PC-3 (cell line): Measurements from ENCODE around the gene MZT1. TPM values are rescaled to one million over a fixed set of nuclear protein-coding genes. Genes with fewer than 3 reads are reported as not detected.
"Not testable (repeated sequence)": the region's sequence is repeated elsewhere in the genome, so short reads cannot be mapped to it uniquely, and the experiment has no call there.

ENCODE experiments used
- ATAC-seq: fragments of 200-7000 bp; cut with Tn5 transposase; 2 replicates; pipeline ENCODE4 v1.9.1; 2020; ENCODE audit warnings: mild to moderate bottlenecking, moderate library complexity
- BruUV-seq: library from RNA; stranded (reverse); fragments of 400-500 nt; replicated peaks from 2 replicates; lab custom pipeline; 2021; lab: Mats Ljungman, UMichigan
- CTCF ChIA-PET: fragments of 300-600 bp; sonication (Branson Sonifier 250); formaldehyde crosslinking; loops from one replicate; lab custom pipeline; 2022; ENCODE audit warnings: antibody characterized with exemption; lab: Charles Lee
- POLR2A ChIA-PET: fragments of 300-600 bp; sonication (Branson Sonifier 250); formaldehyde crosslinking; loops from one replicate; lab custom pipeline; 2022; ENCODE audit warnings: antibody characterized with exemption; ENCODE audit not compliant: unreplicated experiment; lab: Charles Lee
- DNase-seq: peaks from one replicate; pipeline ENCODE4 v3.0.0-alpha.2; 2015
- H2AFZ ChIP-seq: fragments of 300-600 bp; sonication (generic); 2 replicates; pipeline ENCODE4 v1.6.0; 2016; ENCODE audit warnings: antibody characterized with exemption, low read length
- H3F3A ChIP-seq: fragments of 300-600 bp; sonication (generic); one replicate; pipeline ENCODE4 v1.6.0; 2017; ENCODE audit warnings: antibody characterized with exemption, low read length, control low read depth, mild to moderate bottlenecking; ENCODE audit not compliant: unreplicated experiment
- H3K27ac ChIP-seq: fragments of 300-600 bp; sonication (generic); 2 replicates; pipeline ENCODE4 v1.5.1; 2016; ENCODE audit warnings: mild to moderate bottlenecking, low read length
- H3K27me3 ChIP-seq: fragments of 300-600 bp; sonication (generic); 2 replicates; pipeline ENCODE4 v1.6.1; 2016; ENCODE audit warnings: low read length, mixed read lengths
- H3K36me3 ChIP-seq: fragments of 300-600 bp; sonication (generic); 2 replicates; pipeline ENCODE4 v1.6.1; 2016; ENCODE audit warnings: low read depth, mixed run types, low read length, mixed read lengths
- H3K4me1 ChIP-seq: fragments of 300-600 bp; sonication (generic); 2 replicates; pipeline ENCODE4 v1.5.1; 2016; ENCODE audit warnings: low read length; ENCODE audit not compliant: insufficient read depth
- H3K4me2 ChIP-seq: fragments of 300-600 bp; sonication (generic); 2 replicates; pipeline ENCODE4 v1.6.0; 2016; ENCODE audit warnings: low read length
- H3K4me3 ChIP-seq: fragments of 300-600 bp; sonication (generic); 2 replicates; pipeline ENCODE4 v1.5.1; 2016; ENCODE audit warnings: mild to moderate bottlenecking, low read length, mixed read lengths
- H3K79me2 ChIP-seq: fragments of 300-600 bp; sonication (generic); 2 replicates; pipeline ENCODE4 v1.6.1; 2017; ENCODE audit warnings: low read length, mixed read lengths
- H3K9ac ChIP-seq: fragments of 300-600 bp; sonication (generic); 2 replicates; pipeline ENCODE4 v1.6.0; 2016; ENCODE audit warnings: mild to moderate bottlenecking, low read length
- H3K9me2 ChIP-seq: fragments of 300-600 bp; sonication (generic); replicated peaks from 2 replicates; pipeline ENCODE4 v1.6.1; 2016; ENCODE audit warnings: mixed run types, low read length, mixed read lengths
- H3K9me3 ChIP-seq: fragments of 300-600 bp; sonication (generic); 2 replicates; pipeline ENCODE4 v1.6.1; 2016; ENCODE audit warnings: low read length, mixed read lengths
- H4K20me1 ChIP-seq: fragments of 300-600 bp; sonication (generic); 2 replicates; pipeline ENCODE4 v1.6.1; 2016; ENCODE audit warnings: low read length, mixed read lengths
- EZH2 ChIP-seq: fragments of 300-600 bp; sonication (generic); IDR thresholded peaks from one replicate; pipeline ENCODE4 v1.6.1; 2017; ENCODE audit warnings: antibody characterized with exemption, mild to moderate bottlenecking, low read length; ENCODE audit not compliant: unreplicated experiment
- EZH2phosphoT487 ChIP-seq: fragments of 300-600 bp; sonication (generic); IDR thresholded peaks from 2 replicates; pipeline ENCODE4 v1.6.1; 2018; ENCODE audit warnings: mild to moderate bottlenecking, antibody characterized with exemption, low read length, borderline replicate concordance
- intact Hi-C: fragments of 100-400 bp; cut with micrococcal nuclease; formaldehyde crosslinking; loops from 2 replicates; pipeline ENCODE4 v1.9.0; 2023
- total RNA-seq: library from RNA; depleted of rRNA; stranded (reverse); fragments of >200 nt; gene quantifications from 2 replicates; pipeline ENCODE4 v1.2.3, GENCODE V29; 2014
- TF ChIP-seq, protein P1 (sequence below): fragments of 300-600 bp; sonication (generic); conservative IDR thresholded peaks from 2 replicates; pipeline ENCODE4 v1.5.1; 2017; ENCODE audit warnings: antibody characterized with exemption, low read depth, mild to moderate bottlenecking, low read length

Gene MZT1
- total RNA-seq, 1 experiment from 2014 or later: 17.0 TPM

DNA sequence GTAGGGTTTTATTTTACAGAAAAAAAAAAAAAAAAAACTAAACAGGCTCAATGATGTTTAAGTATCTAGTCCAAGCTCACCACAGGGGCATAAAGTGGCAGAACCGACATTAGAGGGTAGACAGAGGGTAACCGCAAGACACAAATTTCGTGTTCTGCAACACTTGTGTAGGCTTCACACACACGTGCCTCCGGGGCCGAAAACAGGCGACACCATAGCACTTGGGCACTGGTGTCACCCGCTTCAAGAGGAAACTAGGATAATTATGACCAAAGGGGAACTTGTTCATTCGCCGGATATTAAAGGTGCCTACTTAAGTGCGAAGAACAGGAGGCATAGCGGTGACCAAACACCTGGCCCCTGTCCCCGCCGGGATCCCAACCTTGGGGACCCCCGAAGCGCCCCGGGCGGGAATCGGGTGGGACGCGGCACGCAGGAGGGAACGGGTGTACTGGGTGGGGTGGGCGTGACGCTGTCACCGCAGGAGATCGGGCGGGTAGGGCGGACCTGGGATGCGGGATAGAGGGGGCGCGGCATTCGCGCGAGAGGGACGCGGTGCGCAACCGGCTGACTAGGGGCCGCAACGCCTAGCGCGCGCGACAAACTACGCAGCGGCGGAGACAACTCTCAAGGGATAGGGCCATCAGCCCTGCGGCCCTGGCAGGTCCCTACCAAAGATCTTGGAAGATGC is 558 bp downstream of the MZT1 start:
- ATAC-seq (peak; percentile 23), DNase-seq (peak; percentile 6)
- no peaks in the 10 kb centered on the region for H3K27me3 ChIP-seq
- H3F3A ChIP-seq: no peaks in the 10 kb centered on the region
- H3K9me3 ChIP-seq: no peaks in the 10 kb centered on the region
- no peaks in the 10 kb centered on the region for H3K9me2 ChIP-seq
- CTCF ChIA-PET: no interaction called here
- H3K36me3 ChIP-seq: peaks cover 4% of the 10 kb centered on the region
- H3K4me3 ChIP-seq: peak overlapping the region; percentile 95
- H2AFZ ChIP-seq: peak overlapping the region; percentile 93
- peaks cover 8% of the 10 kb centered on the region; the same call in 1 of the 2 replicates for H4K20me1 ChIP-seq
- H3K79me2 ChIP-seq: peaks cover 93% of the 10 kb centered on the region
- TSS peak; percentile 27 for BruUV-seq
- H3K9ac ChIP-seq: peak overlapping the region; percentile 92
- peak overlapping the region; percentile 48 for H3K27ac ChIP-seq
- POLR2A ChIA-PET: no interaction called here
- peak overlapping the region; percentile 92 for H3K4me2 ChIP-seq
- intact Hi-C loops: no loop called here
- TF ChIP-seq EZH2phosphoT487 (no peak), EZH2 (no peak)
- TF ChIP-seq, protein P1, sequence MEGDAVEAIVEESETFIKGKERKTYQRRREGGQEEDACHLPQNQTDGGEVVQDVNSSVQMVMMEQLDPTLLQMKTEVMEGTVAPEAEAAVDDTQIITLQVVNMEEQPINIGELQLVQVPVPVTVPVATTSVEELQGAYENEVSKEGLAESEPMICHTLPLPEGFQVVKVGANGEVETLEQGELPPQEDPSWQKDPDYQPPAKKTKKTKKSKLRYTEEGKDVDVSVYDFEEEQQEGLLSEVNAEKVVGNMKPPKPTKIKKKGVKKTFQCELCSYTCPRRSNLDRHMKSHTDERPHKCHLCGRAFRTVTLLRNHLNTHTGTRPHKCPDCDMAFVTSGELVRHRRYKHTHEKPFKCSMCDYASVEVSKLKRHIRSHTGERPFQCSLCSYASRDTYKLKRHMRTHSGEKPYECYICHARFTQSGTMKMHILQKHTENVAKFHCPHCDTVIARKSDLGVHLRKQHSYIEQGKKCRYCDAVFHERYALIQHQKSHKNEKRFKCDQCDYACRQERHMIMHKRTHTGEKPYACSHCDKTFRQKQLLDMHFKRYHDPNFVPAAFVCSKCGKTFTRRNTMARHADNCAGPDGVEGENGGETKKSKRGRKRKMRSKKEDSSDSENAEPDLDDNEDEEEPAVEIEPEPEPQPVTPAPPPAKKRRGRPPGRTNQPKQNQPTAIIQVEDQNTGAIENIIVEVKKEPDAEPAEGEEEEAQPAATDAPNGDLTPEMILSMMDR: no peak
- peaks cover 8% of the 10 kb centered on the region for H3K4me1 ChIP-seq

DNA sequence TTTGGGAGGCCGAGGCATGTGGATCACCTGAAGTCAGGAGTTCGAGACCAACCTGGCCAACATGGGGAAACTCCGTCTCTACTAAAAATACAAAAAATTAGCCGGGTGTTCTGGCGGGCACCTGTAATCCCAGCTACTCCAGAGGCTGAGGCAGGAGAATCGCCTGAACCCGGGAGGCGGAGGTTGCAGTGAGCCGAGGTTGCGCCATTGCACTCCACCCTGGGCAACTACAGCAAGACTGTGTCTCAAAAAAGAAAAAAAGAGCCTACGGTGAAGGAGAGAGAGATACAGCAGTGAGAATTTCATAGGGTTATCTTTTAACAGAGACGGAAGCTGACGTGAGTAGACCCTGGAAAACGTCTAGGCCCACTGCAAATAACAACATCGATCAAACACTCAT is 1.2 kb downstream of the MZT1 start:
- ATAC-seq, DNase-seq, CTCF ChIA-PET, H3F3A ChIP-seq, intact Hi-C loops, BruUV-seq, H3K4me1 ChIP-seq, H3K27ac ChIP-seq, H3K9me2 ChIP-seq, H3K9me3 ChIP-seq, H3K36me3 ChIP-seq, H2AFZ ChIP-seq, H3K27me3 ChIP-seq, H4K20me1 ChIP-seq: not testable (repeated sequence)
- POLR2A ChIA-PET: interaction anchor here (0.7 kb wide), 1 partner anchor 97 kb away, joined by 3 read pairs; no protein-coding TSS in a partner anchor
- Histone ChIP-seq H3K4me2 (peak overlapping the region; percentile 92), H3K4me3 (peak overlapping the region; percentile 95), H3K79me2 (peaks cover 94% of the 10 kb centered on the region), H3K9ac (peak overlapping the region; percentile 92; the same call in 1 of the 2 replicates)

DNA sequence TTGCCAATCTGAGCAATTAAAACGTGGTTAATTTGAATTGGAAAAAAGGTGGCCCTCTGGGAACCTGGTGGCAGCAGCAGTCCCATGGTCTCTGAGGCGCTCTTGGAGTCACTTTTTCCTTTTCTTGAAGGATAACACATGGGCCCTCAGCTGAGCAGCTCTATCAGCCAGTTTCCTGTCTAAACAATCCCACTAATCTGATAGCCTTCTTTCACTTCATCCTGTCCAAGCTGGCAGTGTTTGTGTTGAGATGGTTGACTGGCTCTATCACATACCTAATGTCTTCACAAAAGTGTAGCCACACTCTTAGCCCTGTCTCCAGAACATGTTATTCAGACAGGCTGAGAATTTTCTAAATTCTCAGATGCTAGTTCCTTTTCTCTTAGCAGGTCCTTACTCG is 10.7 kb downstream of the MZT1 start:
- no TSS peak for BruUV-seq
- H3K79me2 ChIP-seq: peaks cover 55% of the 10 kb centered on the region
- CTCF ChIA-PET: no interaction called here

More for the DNA sequence above, 10.7 kb downstream of the MZT1 start:
- Histone ChIP-seq H3K27me3 (no peaks in the 10 kb centered on the region), H3F3A (no peaks in the 10 kb centered on the region), H3K9me2 (no peaks in the 10 kb centered on the region), H3K4me3 (no peak overlapping the region), H3K9me3 (no peaks in the 10 kb centered on the region), H3K4me1 (no peaks in the 10 kb centered on the region), H3K9ac (no peak overlapping the region), H3K27ac (no peak overlapping the region), H3K36me3 (peaks cover 32% of the 10 kb centered on the region), H4K20me1 (no peaks in the 10 kb centered on the region), H2AFZ (no peak overlapping the region), H3K4me2 (no peak overlapping the region)
- intact Hi-C loops: no loop called here
- TF ChIP-seq EZH2 (no peak), EZH2phosphoT487 (no peak)
- TF ChIP-seq, protein P1: no peak
- ATAC-seq (no peak), DNase-seq (no peak)
- POLR2A ChIA-PET: no interaction called here
